Measurements from ENCODE around the gene TIRAP. TPM values are rescaled to one million over a fixed set of nuclear protein-coding genes. Genes with fewer than 3 reads are reported as not detected.
"Not testable (repeated sequence)": the region's sequence is repeated elsewhere in the genome, so short reads cannot be mapped to it uniquely, and the experiment has no call there.

The TIRAP gene
- total RNA-seq, 1 donor from 2014 or later, result 13.7 TPM

GRCh38 chr11:126303623-126304456 lies 20.9 kb downstream of the TIRAP start, which contains the start of gene DCPS:
DCPS (plus strand) TSS chr11:126304060; CDS start chr11:126304081, 21 bp downstream.
- Histone ChIP-seq H3K36me3 (peaks cover 13% of the 10 kb centered on the region), H3K9me3 (no peaks in the 10 kb centered on the region), H3K4me3 (peak within 1 kb of the TSS; percentile 63), H3K4me1 (peaks cover 9% of the 10 kb centered on the region), H3K27ac (peak within 1 kb of the TSS; percentile 90), H3K27me3 (no peaks in the 10 kb centered on the region)
- ATAC-seq (peak; percentile 100), DNase-seq (peak; percentile 95)
- no peak for TF ChIP-seq CTCF (IDR thresholded peaks at IDR 0.05)
- intact Hi-C loops (cut with DNase I), result no loop called here

- DNase-seq (no peak), ATAC-seq (no peak)
- H3K4me3 ChIP-seq, result peak overlapping the region; percentile 63
- no peaks in the 10 kb centered on the region for H3K27me3 ChIP-seq
- peaks cover 7% of the 10 kb centered on the region for H3K36me3 ChIP-seq
- intact Hi-C loops (cut with DNase I), result no loop called here
- H3K9me3 ChIP-seq, result no peaks in the 10 kb centered on the region
- peak overlapping the region; percentile 90 for H3K27ac ChIP-seq
- peaks cover 9% of the 10 kb centered on the region for H3K4me1 ChIP-seq
- no peak for TF ChIP-seq CTCF (IDR thresholded peaks at IDR 0.05)
Measured at GRCh38 chr11:126304457-126305075, 21.7 kb downstream of the TIRAP start.

- intact Hi-C loops (cut with DNase I), result no loop called here
- DNase-seq (no peak), ATAC-seq (no peak)
- Histone ChIP-seq H3K27me3 (no peaks in the 10 kb centered on the region), H3K4me1 (peaks cover 11% of the 10 kb centered on the region), H3K4me3 (no peak overlapping the region), H3K36me3 (peaks cover 7% of the 10 kb centered on the region), H3K27ac (no peak overlapping the region), H3K9me3 (no peaks in the 10 kb centered on the region)
- TF ChIP-seq CTCF (IDR thresholded peaks at IDR 0.05), result no peak
Measured at GRCh38 chr11:126305699-126306098, 22.8 kb downstream of the TIRAP start.

GRCh38 chr11:126307706-126308105 lies 24.8 kb downstream of the TIRAP start:
- intact Hi-C loops (cut with DNase I), result no loop called here
- H3K27me3 ChIP-seq, result no peaks in the 10 kb centered on the region
- DNase-seq (no peak), ATAC-seq (no peak)
- H3K4me1 ChIP-seq, result peaks cover 17% of the 10 kb centered on the region
- peaks cover 7% of the 10 kb centered on the region for H3K36me3 ChIP-seq
- no peaks in the 10 kb centered on the region for H3K9me3 ChIP-seq
- no peak overlapping the region for H3K4me3 ChIP-seq
- no peak overlapping the region for H3K27ac ChIP-seq
- TF ChIP-seq CTCF (IDR thresholded peaks at IDR 0.05), result peak; percentile 23

GRCh38 chr11:126308271-126308671 lies 25.4 kb downstream of the TIRAP start:
- TF ChIP-seq CTCF (IDR thresholded peaks at IDR 0.05), result no peak
- intact Hi-C loops (cut with DNase I), result no loop called here
- Histone ChIP-seq H3K36me3 (peaks cover 7% of the 10 kb centered on the region), H3K27ac (no peak overlapping the region), H3K9me3 (no peaks in the 10 kb centered on the region), H3K27me3 (no peaks in the 10 kb centered on the region), H3K4me1 (peaks cover 17% of the 10 kb centered on the region), H3K4me3 (no peak overlapping the region)
- ATAC-seq, result no peak
- DNase-seq, result no peak

GRCh38 chr11:126308771-126309170 lies 25.9 kb downstream of the TIRAP start:
- DNase-seq; H3K9me3 ChIP-seq; H3K4me3 ChIP-seq; ATAC-seq; H3K27me3 ChIP-seq; H3K27ac ChIP-seq; intact Hi-C loops (cut with DNase I); H3K36me3 ChIP-seq: not testable (repeated sequence)
- H3K4me1 ChIP-seq, result peaks cover 17% of the 10 kb centered on the region

Measured in upper lobe of right lung (tissue), 1 donor.